ENCODE results near the gene RNASE3.
"Not testable (repeated sequence)": the region's sequence is repeated elsewhere in the genome, so short reads cannot be mapped to it uniquely, and the experiment has no call there.

The RNASE3 gene

DNA sequence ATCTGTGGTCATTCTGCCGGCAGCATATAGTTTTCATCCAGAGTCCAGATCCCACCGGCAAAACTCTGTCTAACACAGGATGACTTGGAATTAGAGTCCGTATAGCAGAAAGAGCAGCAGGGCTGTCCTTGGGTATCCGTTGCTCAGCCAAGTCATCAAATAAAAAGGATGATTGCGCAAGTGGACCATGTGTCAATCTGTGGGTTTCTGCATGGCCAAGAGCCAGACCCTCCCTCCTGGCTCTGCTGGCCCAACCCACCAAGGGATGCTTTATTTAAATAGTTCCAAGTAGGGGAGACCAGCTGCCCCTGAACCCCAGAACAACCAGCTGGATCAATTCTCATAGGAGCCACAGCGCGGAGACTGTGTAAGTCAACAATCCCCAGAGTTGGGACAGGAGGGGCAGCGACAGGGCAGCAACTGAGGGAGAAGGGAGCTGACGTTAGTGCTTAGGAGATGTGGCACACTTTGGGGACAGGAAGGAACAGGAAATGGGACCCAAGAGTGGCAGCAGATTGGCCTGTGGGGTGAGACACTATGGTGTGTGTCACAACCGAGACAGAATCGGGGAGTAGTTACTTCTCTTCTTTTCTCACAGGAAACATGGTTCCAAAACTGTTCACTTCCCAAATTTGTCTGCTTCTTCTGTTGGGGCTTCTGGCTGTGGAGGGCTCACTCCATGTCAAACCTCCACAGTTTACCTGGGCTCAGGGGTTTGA, 28.0 kb downstream of the RNASE3 start:
- DNase-seq, result not testable (repeated sequence)

DNA sequence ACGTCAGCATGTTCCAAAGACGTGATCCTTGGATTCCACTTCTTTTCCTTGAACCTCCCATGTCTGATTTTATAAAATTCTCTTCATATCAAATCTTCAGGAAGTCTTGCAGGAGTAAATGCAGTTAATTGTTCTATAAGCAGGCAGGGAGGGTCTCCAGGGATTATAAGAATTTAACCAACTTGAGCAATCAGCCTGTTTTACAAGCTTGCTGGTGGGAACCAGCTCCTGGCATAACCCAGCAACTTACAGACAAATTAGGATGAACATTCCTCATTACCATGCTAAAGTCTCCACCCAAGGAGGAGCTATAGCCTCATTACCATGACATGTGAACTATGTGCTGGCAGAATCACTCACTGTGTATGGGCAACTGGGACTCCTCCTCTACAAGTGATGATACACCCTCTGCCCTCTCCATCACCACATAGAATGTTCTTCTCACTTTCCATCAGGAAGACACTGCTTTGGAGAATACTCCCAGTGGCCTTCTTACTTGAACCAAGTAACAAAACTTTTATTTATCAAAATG, 32.6 kb downstream of the RNASE3 start:
- not testable (repeated sequence) for DNase-seq

DNA sequence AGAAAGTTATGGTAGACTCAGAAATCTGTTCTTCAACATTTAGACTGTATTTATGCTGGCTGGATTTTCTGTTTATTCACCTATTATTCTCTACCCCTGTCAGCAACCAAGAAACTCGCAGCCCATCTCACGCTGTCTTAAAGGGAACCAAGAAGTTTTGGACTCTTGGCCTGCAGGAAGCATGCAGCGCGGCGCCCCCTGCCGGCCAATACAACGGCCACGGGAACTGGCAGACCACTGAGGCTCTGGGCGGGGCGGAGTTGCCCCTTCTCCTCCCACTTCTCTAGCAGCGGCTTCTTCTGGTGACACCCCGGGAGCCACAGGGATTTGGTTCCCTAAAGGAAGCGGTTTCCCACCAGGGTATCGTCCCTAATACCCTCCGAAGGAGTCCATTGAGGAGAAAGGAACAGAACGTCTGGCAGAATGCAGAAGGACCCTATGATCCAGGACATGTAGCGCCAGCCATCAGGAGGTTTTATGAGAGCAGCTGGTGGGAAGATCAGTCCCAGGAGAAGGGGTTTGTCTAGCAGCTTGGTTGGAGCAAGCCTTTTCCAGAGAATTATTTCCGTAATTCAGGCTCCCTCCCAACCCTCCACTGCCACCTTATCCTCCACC, 43.1 kb downstream of the RNASE3 start:
- peak; percentile 13 for DNase-seq

DNA sequence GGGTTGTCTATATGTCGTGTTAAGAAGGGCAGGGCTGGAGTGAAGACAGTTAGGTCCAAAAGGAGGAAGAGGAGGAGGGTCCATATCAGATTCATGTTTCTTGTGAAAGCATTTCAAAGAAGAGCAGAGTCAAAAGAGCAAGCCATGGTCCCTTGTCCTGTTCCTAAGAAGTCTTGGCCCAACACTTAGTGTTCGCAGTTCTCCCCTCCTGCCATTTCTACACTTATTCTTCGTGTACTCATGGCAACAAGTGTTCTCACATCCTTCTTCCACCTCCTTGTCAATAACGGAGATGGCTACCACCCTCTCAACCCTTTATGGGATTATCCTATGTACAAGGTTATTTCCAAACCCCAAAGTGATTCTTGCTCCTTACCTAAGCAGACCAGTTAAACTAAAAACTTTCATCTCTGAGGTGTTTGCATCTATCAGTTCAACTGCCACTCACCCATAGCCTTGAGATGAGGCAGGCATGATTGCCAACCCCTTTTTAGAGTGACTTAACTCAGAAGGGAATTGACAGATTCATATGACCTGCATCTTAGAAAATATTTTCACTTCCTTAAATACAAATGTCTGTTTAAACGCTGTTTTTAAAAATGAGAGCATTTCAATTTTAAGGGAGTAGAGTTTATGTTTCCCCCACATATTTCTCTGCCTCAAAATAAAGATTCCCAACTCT, 44.3 kb downstream of the RNASE3 start:
- no peak for DNase-seq
